Adrenal gland (tissue), 12 donors: ENCODE measurements around the gene PLA2G4E. TPM values are rescaled to one million over a fixed set of nuclear protein-coding genes. Genes with fewer than 3 reads are reported as not detected.
A peak's percentile ranks its signal among the peaks of the same experiment; 100 is the strongest.

Experiments used
- DNase-seq, 7 donors: peaks; one replicate each; pipeline ENCODE4 v3.0.0-alpha.2; 2019 to 2020
- H3K27ac ChIP-seq, 5 donors: fragments of 200-600 bp; sonication (generic) in 4 of 5; 1 replicate in 3 of 5; 2 replicates in 2 of 5; pipeline versions ENCODE4 v1.5.1 to v1.8.0; 2016 to 2020; ENCODE audit warnings: mild to moderate bottlenecking in 1 of 5
- H3K27me3 ChIP-seq: fragments of 200-600 bp; 2 replicates; pipeline ENCODE4 v1.8.0; 2021
- H3K36me3 ChIP-seq, 2 donors: fragments of 200-600 bp; replicated peaks in 1 of 2; 1 replicate in 1 of 2; 2 replicates in 1 of 2; pipeline versions ENCODE4 v1.5.1 to v1.8.0; 2018 to 2022
- H3K4me1 ChIP-seq, 2 donors: fragments of 200-600 bp; replicated peaks in 1 of 2; 1 replicate in 1 of 2; 2 replicates in 1 of 2; pipeline versions ENCODE4 v1.5.1 to v1.8.0; 2018 to 2021
- H3K4me3 ChIP-seq, 4 donors: fragments of 200-600 bp; sonication (generic) in 3 of 4; one replicate each; pipeline ENCODE4 v1.5.1; 2016 to 2018
- H3K9me3 ChIP-seq, 3 donors: fragments of 200-600 bp; sonication (generic) in 1 of 3; replicated peaks in 1 of 3; 1 replicate in 2 of 3; 2 replicates in 1 of 3; pipeline versions ENCODE4 v1.5.1 to v1.8.0; 2016 to 2021
- CTCF ChIP-seq, 6 experiments: fragments of 450-650 bp in 4 of 6; fragments of 200-600 bp in 2 of 6; sonication (generic) in 1 of 6; IDR thresholded peaks; 1 replicate in 5 of 6; 2 replicates in 1 of 6; pipeline versions ENCODE4 v1.5.1 to v1.8.0; 2016 to 2021; ENCODE audit warnings: antibody characterized with exemption in 6 of 6, mild to moderate bottlenecking in 2 of 6, moderate library complexity in 1 of 6
- POLR2A ChIP-seq, 2 donors: fragments of 450-650 bp; IDR thresholded peaks; one replicate each; pipeline ENCODE4 v1.6.1; 2017; ENCODE audit warnings: antibody characterized with exemption in 2 of 2, mild to moderate bottlenecking in 2 of 2, moderate library complexity in 1 of 2
- WGBS, 4 donors: extraction: QIAGEN DNeasy Blood & Tissue Kit in 2 of 4; methylation state at CpG; one replicate each; pipeline versions ENCODE4 v1.1.5 to v1.1.7; 2013 to 2017; 5-methylcytosine and 5-hydroxymethylcytosine counted together
- intact Hi-C, 2 donors: fragments of 100-400 bp; cut with DNase I; formaldehyde crosslinking; loops; one replicate each; pipeline versions ENCODE4 v1.14.1 to v1.15.0; 2022 to 2023
- polyA plus RNA-seq, 3 donors: library from polyadenylated mRNA; stranded (reverse); fragments of 200-250 nt in 2 of 3; fragments of 350-450 nt in 1 of 3; fragmentation: Illumina TruSeq in 1 of 3; extraction: RNeasy Lipid Tissue Mini Kit (QIAGEN cat#74804) in 1 of 3; gene quantifications; one replicate each; pipeline ENCODE4 v1.2.3, GENCODE V29; 2013 to 2014
- total RNA-seq, 9 donors: library from RNA; depleted of rRNA in 4 of 9; stranded (reverse); fragments of >200 nt in 4 of 9; fragments of 120-200 nt in 1 of 9; fragmentation: NEBNext Ultra II Directional in 1 of 9; extraction: Animal tissue kit (Norgen Biotek cat#: 25700) in 1 of 9; gene quantifications; one replicate each; pipeline versions ENCODE4 v1.1.0 to v1.2.4, GENCODE V29; 2013 to 2023
- donor health status: healthy with polysubstance abuse.
- donor health status: Bipolar disorder and iron deficiency.
- donor health status: DM: yes; HTN: yes; CAD: no.
- donor health status: DM: no; HTN: no; CAD: no.
- donor health status: DM: no; HTN: no; CAD: no.
- donor health status: DM: yes; HTN: yes; CAD: no.

Gene PLA2G4E
- total and polyA plus RNA-seq, 12 donors, result 0.03 to 1.1 (median 0.23) TPM; not detected in 8

- intact Hi-C loops, result no loop called here
- no peak overlapping the region for H3K27ac ChIP-seq
- peak in 1 of 7 donors; percentile 36 for DNase-seq
Measured at GRCh38 chr15:41981371-41982132, 39.3 kb downstream of the PLA2G4E start.

GRCh38 chr15:41980654-41981323 lies 40.1 kb downstream of the PLA2G4E start:
- no peaks in the 10 kb centered on the region for H3K9me3 ChIP-seq
- H3K27me3 ChIP-seq, result no peaks in the 10 kb centered on the region
- peak in 2 of 7 donors; percentile 8 to 46 for DNase-seq
- H3K4me3 ChIP-seq, result no peak overlapping the region
- H3K27ac ChIP-seq, result no peak overlapping the region
- WGBS, 4 donors, result 71 to 81% (median 78%) methylated on average over 7 of the region's 7 CpGs
- intact Hi-C loops, result no loop called here
- no peaks in the 10 kb centered on the region for H3K4me1 ChIP-seq
- TF ChIP-seq CTCF (IDR thresholded peaks at IDR 0.05) (no peak), POLR2A (IDR thresholded peaks at IDR 0.05) (no peak)
- no peaks in the 10 kb centered on the region for H3K36me3 ChIP-seq

More at GRCh38 chr15:41981371-41982132, 39.3 kb downstream of the PLA2G4E start:
- Histone ChIP-seq H3K27me3 (no peaks in the 10 kb centered on the region), H3K4me1 (no peaks in the 10 kb centered on the region), H3K4me3 (no peak overlapping the region), H3K36me3 (no peaks in the 10 kb centered on the region), H3K9me3 (no peaks in the 10 kb centered on the region)
- TF ChIP-seq CTCF (IDR thresholded peaks at IDR 0.05) (no peak), POLR2A (IDR thresholded peaks at IDR 0.05) (no peak)
- 86 to 90% (median 88%) methylated on average over 8 to 10 of the region's 10 CpGs for WGBS, 4 donors

DNA sequence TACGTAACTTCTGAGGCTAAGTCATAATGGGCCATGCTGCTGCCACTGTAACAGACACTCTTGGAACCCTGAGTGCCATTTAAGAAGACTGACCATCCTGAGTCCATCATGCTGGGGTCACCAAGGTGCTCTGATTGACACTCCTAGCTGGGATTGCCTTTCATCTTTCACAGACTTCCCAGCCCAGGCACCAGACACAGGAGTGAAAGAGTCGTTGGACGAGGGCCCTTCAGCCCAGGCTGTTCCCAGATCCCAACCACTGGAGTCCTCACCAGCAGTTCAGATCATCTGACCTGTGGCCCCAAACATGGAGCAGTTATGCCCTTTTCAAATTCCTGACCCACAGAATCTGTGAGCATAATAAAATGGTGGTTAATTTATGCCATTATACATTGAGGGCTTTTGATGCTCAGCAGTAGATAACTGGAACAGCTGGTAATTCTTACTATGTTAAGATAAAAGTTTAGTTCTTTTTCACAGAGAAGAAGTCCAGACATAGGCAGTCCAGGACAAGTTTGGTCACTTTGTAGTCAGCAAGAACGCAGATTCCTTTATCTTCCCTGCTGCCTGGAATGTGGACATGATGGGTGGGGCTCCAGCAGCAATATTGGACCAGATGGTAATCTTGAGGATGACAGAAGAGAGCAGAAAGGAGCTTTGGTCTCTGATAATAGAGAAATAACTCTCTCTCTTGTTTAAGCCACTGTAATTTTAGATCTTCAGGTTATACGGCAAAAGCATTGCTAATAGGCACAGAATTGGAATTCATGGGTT lies 41.2 kb downstream of the PLA2G4E start:
- Histone ChIP-seq H3K27ac (no peak overlapping the region), H3K36me3 (no peaks in the 10 kb centered on the region), H3K4me1 (no peaks in the 10 kb centered on the region), H3K9me3 (no peaks in the 10 kb centered on the region), H3K4me3 (no peak overlapping the region), H3K27me3 (no peaks in the 10 kb centered on the region)
- peak in 2 of 7 donors; percentile 2 to 43 for DNase-seq
- TF ChIP-seq POLR2A (IDR thresholded peaks at IDR 0.05) (no peak), CTCF (IDR thresholded peaks at IDR 0.05) (no peak)
- intact Hi-C loops, result loop anchor here in 1 of 2 donors (10.0 kb wide), 1 partner anchor 55 kb away; no protein-coding TSS in a partner anchor
- WGBS, 4 donors, result 85 to 93% (median 88%) methylated on average over 5 of the region's 5 CpGs

DNA sequence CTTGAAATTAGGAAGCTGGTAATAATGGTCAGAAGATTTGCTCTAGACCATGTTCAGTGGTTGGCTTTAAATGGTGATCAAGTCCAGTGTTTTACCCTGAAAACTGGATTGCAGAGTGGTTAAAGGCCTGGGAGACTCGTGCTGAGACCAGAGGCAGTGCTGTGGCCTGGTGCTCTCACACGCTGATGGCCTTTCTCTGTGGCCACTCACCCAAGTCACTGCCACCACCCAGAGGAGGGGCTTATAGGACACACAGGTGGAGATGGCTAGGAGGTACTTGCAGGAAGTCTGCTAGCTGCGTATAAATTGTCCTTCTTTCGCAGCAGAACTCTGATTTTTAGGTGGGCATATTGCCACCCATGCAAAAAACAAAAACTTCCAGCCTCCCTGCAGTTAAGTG lies 42.3 kb downstream of the PLA2G4E start:
- Histone ChIP-seq H3K9me3 (no peaks in the 10 kb centered on the region), H3K4me1 (no peaks in the 10 kb centered on the region), H3K4me3 (no peak overlapping the region), H3K36me3 (no peaks in the 10 kb centered on the region), H3K27me3 (no peaks in the 10 kb centered on the region), H3K27ac (no peak overlapping the region)
- DNase-seq, result peak in 1 of 7 donors; percentile 10
- no peak for TF ChIP-seq CTCF (IDR thresholded peaks at IDR 0.05)
- no peak for TF ChIP-seq POLR2A (IDR thresholded peaks at IDR 0.05)
- 71 to 88% (median 84%) methylated on average over 4 of the region's 4 CpGs for WGBS, 4 donors
- intact Hi-C loops, result loop anchor here in 1 of 2 donors (10.0 kb wide), 1 partner anchor 54 kb away; no protein-coding TSS in a partner anchor
